Renal cortex interstitium (tissue), 15 donors: ENCODE measurements around the gene CYP27A1. TPM values are rescaled to one million over a fixed set of nuclear protein-coding genes. Genes with fewer than 3 reads are reported as not detected.

Source experiments
- DNase-seq, 11 donors: peaks; one replicate each; pipeline ENCODE4 v3.0.0-alpha.2; 2013; ENCODE audit warnings: low read depth in 9 of 11, low spot score in 4 of 11; ENCODE audit errors: extremely low read depth in 1 of 11
- long read RNA-seq, 16 experiments: transcript quantifications; one replicate each; lab custom pipeline, GENCODE V29; 2026
- polyA plus RNA-seq, 3 donors: library from polyadenylated mRNA; unstranded; fragments of 120-200 nt; gene quantifications; one replicate each; pipeline ENCODE4 v1.2.1, GENCODE V29; 2013; ENCODE audit not compliant: insufficient read length in 3 of 3

The CYP27A1 gene
- polyA plus RNA-seq = 10 to 100 TPM; 42.8 to 61.9 (median 49.1) TPM
- long read RNA-seq, donor 1, transcript CYP27A1-201 (9 exons, 2,286 nt) = major isoform, 16 of 27 reads
- long read RNA-seq, donor 1, partial matches to known transcripts = 11 of 27 reads
- long read RNA-seq, donor 1, other reads (novel, unspliced or antisense) = 0 of 27 reads
- long read RNA-seq, donor 2, transcript CYP27A1-201 (9 exons, 2,286 nt) = major isoform, 5 of 10 reads
- long read RNA-seq, donor 2, partial matches to known transcripts = 5 of 10 reads
- long read RNA-seq, donor 2, other reads (novel, unspliced or antisense) = 0 of 10 reads
- long read RNA-seq, donor 3, transcript CYP27A1-201 (9 exons, 2,286 nt) = major isoform, 13 of 18 reads
- long read RNA-seq, donor 3, partial matches to known transcripts = 5 of 18 reads
- long read RNA-seq, donor 3, other reads (novel, unspliced or antisense) = 0 of 18 reads
- long read RNA-seq, donor 4, transcript CYP27A1-201 (9 exons, 2,286 nt) = major isoform, 10 of 21 reads
- long read RNA-seq, donor 4, partial matches to known transcripts = 11 of 21 reads
- long read RNA-seq, donor 4, other reads (novel, unspliced or antisense) = 0 of 21 reads
- long read RNA-seq, donor 5 = 0 reads
- long read RNA-seq, donor 6, transcript CYP27A1-201 (9 exons, 2,286 nt) = major isoform, 10 of 10 reads
- long read RNA-seq, donor 6, partial matches to known transcripts = 0 of 10 reads
- long read RNA-seq, donor 6, other reads (novel, unspliced or antisense) = 0 of 10 reads
- long read RNA-seq, donor 7, transcript CYP27A1-201 (9 exons, 2,286 nt) = major isoform, 5 of 16 reads
- long read RNA-seq, donor 7, partial matches to known transcripts = 11 of 16 reads
- long read RNA-seq, donor 7, other reads (novel, unspliced or antisense) = 0 of 16 reads
- long read RNA-seq, donor 8, transcript CYP27A1-201 (9 exons, 2,286 nt) = major isoform, 36 of 36 reads
- long read RNA-seq, donor 8, partial matches to known transcripts = 0 of 36 reads
- long read RNA-seq, donor 8, other reads (novel, unspliced or antisense) = 0 of 36 reads
- long read RNA-seq, donor 9, transcript CYP27A1-201 (9 exons, 2,286 nt) = major isoform, 14 of 25 reads
- long read RNA-seq, donor 9, partial matches to known transcripts = 11 of 25 reads
- long read RNA-seq, donor 9, other reads (novel, unspliced or antisense) = 0 of 25 reads
- long read RNA-seq, donor 10, transcript CYP27A1-201 (9 exons, 2,286 nt) = major isoform, 10 of 10 reads
- long read RNA-seq, donor 10, partial matches to known transcripts = 0 of 10 reads
- long read RNA-seq, donor 10, other reads (novel, unspliced or antisense) = 0 of 10 reads
- long read RNA-seq, donor 11, transcript CYP27A1-201 (9 exons, 2,286 nt) = major isoform, 15 of 15 reads
- long read RNA-seq, donor 11, partial matches to known transcripts = 0 of 15 reads
- long read RNA-seq, donor 11, other reads (novel, unspliced or antisense) = 0 of 15 reads
- long read RNA-seq, donor 12, transcript CYP27A1-201 (9 exons, 2,286 nt) = major isoform, 9 of 9 reads
- long read RNA-seq, donor 12, partial matches to known transcripts = 0 of 9 reads
- long read RNA-seq, donor 12, other reads (novel, unspliced or antisense) = 0 of 9 reads
- long read RNA-seq, donor 13, transcript CYP27A1-201 (9 exons, 2,286 nt) = major isoform, 21 of 35 reads
- long read RNA-seq, donor 13, partial matches to known transcripts = 14 of 35 reads
- long read RNA-seq, donor 13, other reads (novel, unspliced or antisense) = 0 of 35 reads
- long read RNA-seq, donor 14, transcript CYP27A1-201 (9 exons, 2,286 nt) = major isoform, 14 of 14 reads
- long read RNA-seq, donor 14, partial matches to known transcripts = 0 of 14 reads
- long read RNA-seq, donor 14, other reads (novel, unspliced or antisense) = 0 of 14 reads
- long read RNA-seq, donor 15, transcript CYP27A1-201 (9 exons, 2,286 nt) = major isoform, 10 of 17 reads
- long read RNA-seq, donor 15, partial matches to known transcripts = 7 of 17 reads
- long read RNA-seq, donor 15, other reads (novel, unspliced or antisense) = 0 of 17 reads
- long read RNA-seq, donor 16, transcript CYP27A1-201 (9 exons, 2,286 nt) = major isoform, 28 of 28 reads
- long read RNA-seq, donor 16, partial matches to known transcripts = 0 of 28 reads
- long read RNA-seq, donor 16, other reads (novel, unspliced or antisense) = 0 of 28 reads

GRCh38 chr2:218781691-218782527 is at the start of gene CYP27A1:
Gene CYP27A1, plus strand, starts transcription at chr2:218782147. Its CDS starts 36 bp downstream, at chr2:218782183.
- peak in 3 of 11 donors; percentile 30 to 34 (median 32) for DNase-seq

- DNase-seq = no peak
Observed at GRCh38 chr2:218732761-218733158, 49.2 kb upstream of the CYP27A1 start.

GRCh38 chr2:218733171-218734021 is 48.6 kb upstream of the CYP27A1 start:
- no peak for DNase-seq

GRCh38 chr2:218734190-218734975 is 47.6 kb upstream of the CYP27A1 start:
- no peak for DNase-seq

GRCh38 chr2:218736531-218736930 is 45.4 kb upstream of the CYP27A1 start:
- DNase-seq = no peak

- DNase-seq = no peak
Observed at GRCh38 chr2:218743068-218743467, 38.9 kb upstream of the CYP27A1 start.

GRCh38 chr2:218744615-218745014 is 37.3 kb upstream of the CYP27A1 start:
- DNase-seq = no peak

GRCh38 chr2:218745160-218745558 is 36.8 kb upstream of the CYP27A1 start:
- DNase-seq = no peak

GRCh38 chr2:218745559-218746469 is 36.1 kb upstream of the CYP27A1 start:
- DNase-seq = peak in 2 of 11 donors; percentile 12 to 16

- DNase-seq = no peak
Observed at GRCh38 chr2:218746470-218746795, 35.5 kb upstream of the CYP27A1 start.

- no peak for DNase-seq
Observed at GRCh38 chr2:218746960-218747359, 35.0 kb upstream of the CYP27A1 start.

GRCh38 chr2:218748741-218749441 is 33.1 kb upstream of the CYP27A1 start:
- DNase-seq = no peak

GRCh38 chr2:218754201-218754600 is 27.7 kb upstream of the CYP27A1 start:
- no peak for DNase-seq
